ENCODE measurements around the gene POMT2.
"Not testable (repeated sequence)": the region's sequence is repeated elsewhere in the genome, so short reads cannot be mapped to it uniquely, and the experiment has no call there.

The POMT2 gene

GRCh38 chr14:77324816-77325745 lies 4.4 kb upstream of the POMT2 start:
- no peak for DNase-seq (ENCODE audit: low read depth, low spot score)

- no peak for DNase-seq (ENCODE audit: low read depth, low spot score)
Observed at GRCh38 chr14:77324289-77324688, 3.6 kb upstream of the POMT2 start.

GRCh38 chr14:77323571-77323970 lies 2.9 kb upstream of the POMT2 start:
- no peak for DNase-seq (ENCODE audit: low read depth, low spot score)

GRCh38 chr14:77322951-77323350 lies 2.3 kb upstream of the POMT2 start:
- no peak for DNase-seq (ENCODE audit: low read depth, low spot score)

- DNase-seq (ENCODE audit: low read depth, low spot score) = no peak
Observed at GRCh38 chr14:77322250-77322902, 1.7 kb upstream of the POMT2 start.

- no peak for DNase-seq (ENCODE audit: low read depth, low spot score)
Observed at GRCh38 chr14:77319422-77319821, 1.3 kb downstream of the POMT2 start.

GRCh38 chr14:77318756-77319155 lies 1.9 kb downstream of the POMT2 start:
- DNase-seq (ENCODE audit: low read depth, low spot score) = not testable (repeated sequence)

GRCh38 chr14:77318006-77318553 lies 2.6 kb downstream of the POMT2 start:
- no peak for DNase-seq (ENCODE audit: low read depth, low spot score)

- no peak for DNase-seq (ENCODE audit: low read depth, low spot score)
Observed at GRCh38 chr14:77316872-77317301, 3.8 kb downstream of the POMT2 start.

- no peak for DNase-seq (ENCODE audit: low read depth, low spot score)
Observed at GRCh38 chr14:77316195-77316505, 4.5 kb downstream of the POMT2 start.

- DNase-seq (ENCODE audit: low read depth, low spot score) = no peak
Observed at GRCh38 chr14:77314539-77315457, 5.9 kb downstream of the POMT2 start.

- DNase-seq (ENCODE audit: low read depth, low spot score) = peak; percentile 28
Observed at GRCh38 chr14:77314043-77314442, 6.6 kb downstream of the POMT2 start.

- DNase-seq (ENCODE audit: low read depth, low spot score) = no peak
Observed at GRCh38 chr14:77313371-77313770, 7.3 kb downstream of the POMT2 start.

GRCh38 chr14:77311217-77311616 lies 9.5 kb downstream of the POMT2 start:
- DNase-seq (ENCODE audit: low read depth, low spot score) = no peak

GRCh38 chr14:77310026-77310425 lies 10.7 kb downstream of the POMT2 start:
- no peak for DNase-seq (ENCODE audit: low read depth, low spot score)

GRCh38 chr14:77309131-77309530 lies 11.6 kb downstream of the POMT2 start:
- DNase-seq (ENCODE audit: low read depth, low spot score) = no peak

- DNase-seq (ENCODE audit: low read depth, low spot score) = no peak
Observed at GRCh38 chr14:77306851-77307496, 13.7 kb downstream of the POMT2 start.

GRCh38 chr14:77306416-77306815 lies 14.3 kb downstream of the POMT2 start:
- DNase-seq (ENCODE audit: low read depth, low spot score) = no peak

GRCh38 chr14:77305696-77306095 lies 15.0 kb downstream of the POMT2 start:
- DNase-seq (ENCODE audit: low read depth, low spot score) = no peak

GRCh38 chr14:77303417-77304156 lies 17.1 kb downstream of the POMT2 start:
- DNase-seq (ENCODE audit: low read depth, low spot score) = no peak
